GM23248 (cell line): ENCODE measurements around the gene WDR73.

ENCODE experiments used
- EZH2 ChIP-seq: fragments of 200-600 bp; sonication (generic); IDR thresholded peaks from 2 replicates; pipeline ENCODE4 v1.6.1; 2018; ENCODE audit warnings: antibody characterized with exemption, mild to moderate bottlenecking; ENCODE audit not compliant: insufficient read depth, poor library complexity, severe bottlenecking
- EZH2phosphoT487 ChIP-seq: fragments of 200-600 bp; sonication (generic); IDR thresholded peaks from 2 replicates; pipeline ENCODE4 v1.6.1; 2018; ENCODE audit warnings: antibody characterized with exemption, moderate library complexity, mild to moderate bottlenecking, low read depth; ENCODE audit not compliant: insufficient read depth

DNA sequence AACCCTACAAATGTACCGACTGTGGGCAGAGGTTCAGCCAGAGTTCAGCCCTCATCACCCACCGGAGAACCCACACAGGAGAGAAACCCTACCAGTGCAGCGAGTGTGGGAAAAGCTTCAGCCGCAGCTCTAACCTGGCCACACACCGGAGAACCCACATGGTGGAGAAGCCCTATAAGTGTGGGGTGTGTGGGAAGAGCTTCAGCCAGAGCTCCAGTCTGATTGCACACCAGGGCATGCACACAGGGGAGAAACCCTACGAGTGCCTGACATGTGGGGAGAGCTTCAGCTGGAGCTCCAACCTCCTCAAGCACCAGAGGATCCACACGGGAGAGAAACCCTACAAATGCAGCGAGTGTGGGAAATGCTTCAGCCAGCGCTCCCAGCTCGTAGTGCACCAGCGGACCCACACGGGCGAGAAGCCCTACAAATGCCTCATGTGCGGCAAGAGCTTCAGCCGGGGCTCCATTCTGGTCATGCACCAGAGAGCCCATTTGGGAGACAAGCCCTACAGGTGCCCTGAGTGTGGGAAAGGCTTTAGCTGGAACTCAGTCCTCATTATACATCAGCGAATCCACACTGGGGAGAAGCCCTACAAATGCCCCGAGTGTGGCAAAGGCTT, 32.6 kb downstream of the WDR73 start:
- no peak for TF ChIP-seq EZH2
- no peak for TF ChIP-seq EZH2phosphoT487
